Glomerular endothelial cell (primary cell): ENCODE measurements around the gene HAS3. TPM values are rescaled to one million over a fixed set of nuclear protein-coding genes. Genes with fewer than 3 reads are reported as not detected.
"Not testable (repeated sequence)": the region's sequence is repeated elsewhere in the genome, so short reads cannot be mapped to it uniquely, and the experiment has no call there.

Source experiments
- DNase-seq: peaks from one replicate; pipeline ENCODE4 v3.0.0-alpha.2; 2011; ENCODE audit warnings: low read depth, low spot score; ENCODE audit errors: extremely low read depth
- total RNA-seq: library from RNA; depleted of rRNA; stranded (reverse); fragments of >200 nt; gene quantifications from 2 replicates; pipeline ENCODE4 v1.2.3, GENCODE V29; 2015

Gene HAS3
- total RNA-seq, 1 donor from 2014 or later, result 0.70 TPM

DNA sequence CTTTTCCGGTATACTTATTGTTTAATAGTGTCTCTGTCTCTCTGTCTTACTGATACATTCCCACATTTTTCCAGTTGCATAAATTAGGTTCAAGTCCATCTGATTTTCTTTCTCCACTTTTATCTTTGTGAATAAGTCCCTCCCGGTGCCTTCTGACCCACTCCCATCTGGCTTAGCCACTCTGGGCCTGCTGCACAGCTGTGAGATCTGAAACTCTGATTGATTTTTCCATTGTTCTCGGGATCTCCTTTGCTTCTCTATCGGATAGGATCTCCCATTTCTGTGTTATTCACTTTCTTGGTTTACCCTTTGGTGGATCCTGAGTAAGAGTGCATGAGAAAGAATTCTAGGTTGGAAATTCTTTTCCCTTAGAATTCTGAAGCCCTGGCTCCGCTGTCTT, 35.6 kb downstream of the HAS3 start:
- DNase-seq, result no peak

DNA sequence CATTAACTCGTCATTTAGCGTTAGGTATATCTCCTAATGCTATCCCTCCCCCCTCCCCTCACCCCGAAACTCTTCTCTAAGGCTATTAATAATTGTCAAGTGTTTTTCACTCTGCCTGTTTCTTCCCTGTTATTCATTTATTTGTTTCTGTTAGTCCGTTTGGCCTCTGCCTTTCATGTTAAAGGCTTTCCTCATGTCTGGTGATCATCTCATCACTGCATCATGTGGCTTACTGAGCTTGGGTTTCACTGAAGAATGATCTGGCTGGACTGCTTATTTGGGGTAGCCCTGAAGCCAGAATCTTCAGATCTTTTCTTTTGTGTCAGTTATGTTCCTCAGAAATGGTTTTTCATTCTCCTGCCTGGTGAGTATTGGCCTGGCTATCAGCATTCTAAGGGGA, 36.5 kb downstream of the HAS3 start:
- no peak for DNase-seq

DNA sequence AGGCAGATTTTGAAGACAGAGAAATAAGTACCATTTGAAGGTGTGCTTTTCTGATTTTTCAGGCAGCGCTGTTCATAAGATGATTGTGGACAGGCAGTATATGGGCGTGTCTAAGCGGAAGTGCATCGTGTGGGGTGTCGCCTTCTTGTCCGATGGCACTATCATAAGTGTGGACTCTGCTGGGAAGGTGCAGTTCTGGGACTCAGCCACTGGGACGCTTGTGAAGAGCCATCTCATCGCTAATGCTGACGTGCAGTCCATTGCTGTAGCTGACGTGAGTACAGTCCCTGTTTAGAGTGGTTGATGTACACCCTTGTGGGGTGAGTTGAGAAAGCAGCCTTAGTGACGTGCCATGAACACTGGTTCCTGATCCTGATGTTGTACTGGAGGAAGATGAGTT, 37.7 kb downstream of the HAS3 start:
- no peak for DNase-seq

DNA sequence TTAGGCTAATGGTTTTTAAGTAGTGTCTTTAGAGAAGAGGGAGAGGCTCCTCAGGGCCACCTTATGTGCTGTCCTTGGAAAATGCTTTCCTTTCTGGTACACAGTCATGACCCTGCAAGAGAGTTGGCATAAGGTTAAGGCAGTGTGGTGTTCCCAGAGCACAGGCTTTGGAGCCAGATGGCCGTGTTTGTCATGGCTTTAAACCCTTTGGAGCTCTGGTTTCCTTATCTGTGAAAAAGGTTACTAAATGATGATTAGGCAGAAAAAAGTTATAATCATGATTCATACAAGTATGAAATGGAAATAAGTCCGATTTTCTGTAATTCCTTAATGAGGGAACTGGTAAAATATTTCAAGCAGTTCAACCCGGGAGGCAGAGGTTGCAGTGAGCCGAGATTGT, 40.2 kb downstream of the HAS3 start:
- DNase-seq, result no peak

DNA sequence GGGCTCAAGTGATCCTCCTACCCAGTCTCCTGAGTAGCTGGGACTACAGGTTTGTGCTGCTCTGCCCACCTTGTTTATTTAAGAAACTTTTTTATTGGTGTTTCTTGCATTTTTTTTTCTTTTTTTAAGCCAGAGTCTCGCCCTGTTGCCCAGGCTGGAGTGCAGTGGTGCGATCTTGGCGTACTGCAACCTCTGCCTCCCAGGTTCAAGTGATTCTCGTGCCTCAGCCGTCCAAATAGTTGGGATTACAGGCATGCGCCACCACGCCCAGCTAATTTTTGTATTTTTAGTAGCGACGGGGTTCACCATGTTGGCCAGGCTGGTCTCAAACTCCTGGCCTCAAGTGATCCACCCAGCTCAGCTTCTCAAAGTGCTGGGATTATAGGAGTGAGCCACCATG, 44.2 kb downstream of the HAS3 start:
- DNase-seq, result not testable (repeated sequence)

DNA sequence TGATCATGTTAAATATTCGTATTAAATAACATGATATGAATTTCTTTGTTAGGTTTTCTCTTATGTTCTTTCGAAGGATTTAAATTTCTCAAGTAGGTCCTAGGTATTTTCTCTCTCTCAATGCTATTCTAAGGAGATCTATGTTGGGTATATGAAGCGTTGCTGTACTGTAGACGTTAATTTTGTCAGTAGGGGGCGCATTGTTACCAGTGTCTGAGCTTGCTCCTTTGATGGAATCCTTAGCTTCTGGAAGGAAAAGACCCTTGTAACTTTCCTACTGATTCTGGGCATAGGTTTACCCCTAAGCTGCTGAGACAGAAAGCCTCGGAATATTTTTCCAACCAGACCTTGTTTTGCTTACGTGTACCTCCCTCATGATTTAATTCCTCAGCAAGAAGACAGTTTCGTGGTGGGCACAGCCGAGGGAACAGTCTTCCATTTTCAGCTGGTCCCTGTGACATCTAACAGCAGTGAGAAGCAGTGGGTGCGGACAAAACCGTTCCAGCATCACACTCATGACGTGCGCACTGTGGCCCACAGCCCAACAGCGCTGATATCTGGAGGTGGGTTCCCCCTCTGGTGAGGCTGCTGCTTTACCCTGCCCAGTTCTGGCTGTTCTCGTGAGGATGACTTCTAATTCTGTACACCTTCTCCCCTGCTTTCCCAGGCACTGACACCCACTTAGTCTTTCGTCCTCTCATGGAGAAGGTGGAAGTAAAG, 44.9 kb downstream of the HAS3 start:
- peak; percentile 64 for DNase-seq

DNA sequence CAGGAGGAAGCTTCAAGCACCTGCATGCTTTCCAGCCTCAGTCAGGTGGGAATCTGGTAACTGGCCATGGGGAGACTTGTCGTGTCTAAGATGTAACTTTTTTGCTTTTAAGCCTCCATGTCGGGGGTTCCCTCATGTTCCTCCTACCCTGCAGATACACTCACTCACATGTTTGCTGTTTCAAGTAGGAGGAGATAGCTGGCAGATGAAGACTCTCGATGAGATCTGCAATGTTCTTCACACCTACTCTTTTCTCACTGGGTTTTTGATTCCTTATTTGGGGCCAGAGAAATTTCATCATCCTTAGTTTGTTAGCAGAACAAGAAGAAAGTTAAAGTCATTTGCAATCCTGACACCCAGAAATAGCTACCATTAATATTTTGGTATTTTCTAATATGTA, 51.7 kb downstream of the HAS3 start:
- no peak for DNase-seq

DNA sequence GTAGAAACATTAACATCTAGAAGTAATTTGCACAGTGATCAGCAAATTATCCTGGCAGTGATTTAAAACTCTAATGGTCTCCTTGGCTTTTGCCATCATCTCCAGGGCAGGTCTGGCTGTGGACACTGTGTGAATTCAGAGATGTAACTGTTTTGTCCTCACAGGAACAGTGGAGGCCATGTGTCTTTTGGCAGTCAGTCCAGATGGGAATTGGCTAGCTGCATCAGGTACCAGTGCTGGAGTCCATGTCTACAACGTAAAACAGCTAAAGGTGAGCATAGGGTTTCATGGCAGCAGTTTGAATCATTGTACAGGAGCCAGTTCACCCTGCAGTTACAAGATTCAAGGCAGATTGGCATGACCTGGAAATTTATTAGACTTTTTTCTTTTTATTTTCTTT, 54.7 kb downstream of the HAS3 start:
- DNase-seq, result no peak

DNA sequence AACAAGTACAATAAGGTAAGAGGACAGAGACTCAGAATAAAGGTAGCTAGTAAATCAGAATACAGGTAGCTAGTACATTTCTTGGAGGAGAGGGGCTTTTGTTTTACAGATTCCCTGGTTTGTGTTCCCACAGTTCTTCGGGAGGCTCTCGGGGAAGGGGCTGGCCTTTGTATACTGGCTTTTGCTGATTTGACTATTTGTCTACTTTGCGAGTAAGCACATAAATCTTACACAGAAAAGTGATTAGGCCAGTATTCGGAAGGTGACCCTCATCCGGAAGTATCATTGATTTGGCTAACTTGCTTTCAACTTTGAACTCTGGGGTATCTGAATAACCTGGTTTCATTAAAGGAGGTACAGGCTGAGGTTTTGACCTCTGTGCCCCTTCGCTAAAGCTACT, 60.1 kb downstream of the HAS3 start:
- no peak for DNase-seq

DNA sequence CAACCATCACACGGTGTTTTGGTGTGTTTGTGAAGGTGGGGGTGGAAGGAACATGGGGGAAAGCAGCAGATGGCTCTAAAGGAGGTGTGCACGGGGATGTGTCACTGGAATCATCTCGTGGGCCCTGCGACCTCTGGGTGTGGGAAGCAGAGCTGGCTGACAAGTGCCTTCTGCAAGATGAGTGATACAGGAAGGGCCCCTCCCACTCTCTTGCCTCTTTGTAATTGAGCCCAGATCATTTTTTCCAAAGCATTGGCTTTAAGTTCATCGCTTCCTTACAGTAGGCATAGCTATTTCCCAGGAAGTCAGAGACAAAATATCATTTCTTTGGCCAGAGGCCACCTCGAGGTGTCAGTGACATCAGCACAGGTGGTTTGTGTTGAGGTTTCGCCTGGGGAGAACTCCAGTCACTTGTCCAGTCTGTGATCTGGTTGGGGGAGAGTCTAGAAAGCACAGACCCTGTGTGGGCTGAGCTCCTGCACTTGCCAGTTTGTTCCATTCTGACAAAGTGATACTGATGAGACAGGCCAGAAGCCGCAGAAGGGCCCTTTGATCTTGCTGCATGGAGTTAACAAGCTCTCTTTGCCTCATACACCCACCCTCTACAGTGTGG, 60.9 kb downstream of the HAS3 start:
- no peak for DNase-seq

DNA sequence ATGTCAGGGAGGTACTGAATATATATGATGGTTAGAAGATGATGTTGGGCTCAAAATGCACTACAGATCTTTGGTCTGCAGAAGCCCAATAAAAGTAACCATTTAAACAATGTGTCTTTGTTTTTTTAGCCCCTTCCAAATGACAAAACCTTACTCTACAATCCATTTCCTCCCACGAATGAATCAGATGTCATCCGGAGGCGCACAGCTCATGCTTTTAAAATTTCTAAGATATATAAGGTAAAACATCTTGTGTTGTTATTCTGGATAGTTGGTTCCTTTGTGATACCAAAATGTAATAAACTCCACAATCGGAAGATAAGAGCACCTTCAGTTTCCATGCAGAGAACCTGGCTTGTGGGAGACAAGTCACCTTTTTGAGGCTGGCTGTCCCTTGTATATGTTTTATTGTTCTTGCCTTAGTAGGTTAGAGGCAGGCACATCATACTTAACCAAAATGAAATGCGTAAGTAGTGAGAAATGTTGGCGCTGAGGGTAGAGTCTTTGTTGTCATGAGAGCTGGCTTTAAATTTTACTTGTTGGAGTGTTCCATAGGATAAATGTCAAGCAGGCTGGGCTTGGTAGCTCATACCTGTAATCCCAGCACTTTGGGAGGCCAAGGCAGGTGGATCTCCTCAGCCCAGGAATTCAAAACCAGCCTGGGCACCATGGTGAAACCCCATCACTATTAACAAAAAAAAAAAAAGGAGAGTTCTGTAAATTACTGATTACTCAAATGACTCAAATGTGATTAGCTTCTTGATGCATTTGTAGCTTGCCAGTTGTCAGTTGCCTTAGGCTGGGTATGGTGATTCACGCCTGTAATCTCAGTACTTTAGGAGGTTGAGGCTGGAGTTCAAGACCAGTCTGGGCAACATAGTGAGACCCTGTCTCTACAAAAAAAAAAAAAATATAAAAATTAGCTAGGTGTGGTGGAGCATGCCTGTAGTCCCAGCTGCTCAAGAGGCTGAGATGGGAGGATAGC, 61.8 kb downstream of the HAS3 start:
- DNase-seq, result no peak

Other genes starting within 250 kb of the HAS3 start
- 109 and 118 TPM in 2 replicates for gene CHTF8, start 26.9 kb downstream of the HAS3 start, total RNA-seq
- 25.6 and 31.5 TPM in 2 replicates for gene UTP4, start 27.0 kb downstream of the HAS3 start, total RNA-seq
- 51.4 and 85.3 TPM in 2 replicates for gene SNTB2, start 81.5 kb downstream of the HAS3 start, total RNA-seq
- gene VPS4A, start 205.7 kb downstream of the HAS3 start, total RNA-seq, result 35.7 and 46.0 TPM in 2 replicates
- gene PDF, start 224.9 kb downstream of the HAS3 start, total RNA-seq, result 22.2 and 24.4 TPM in 2 replicates
- gene COG8, start 233.9 kb downstream of the HAS3 start, total RNA-seq, result 47.9 and 48.7 TPM in 2 replicates
- gene NIP7, start 234.1 kb downstream of the HAS3 start, total RNA-seq, result 22.6 and 25.8 TPM in 2 replicates
- gene TMED6, start 246.1 kb downstream of the HAS3 start, total RNA-seq, result not detected in 2 replicates